CD4-positive, alpha-beta memory T cell (primary cell): ENCODE results near the gene ETV4. TPM values are rescaled to one million over a fixed set of nuclear protein-coding genes. Genes with fewer than 3 reads are reported as not detected.

Experiments used
- CTCF ChIA-PET: fragments of 350-600 bp; sonication (Branson Sonifier 250); formaldehyde crosslinking; loops from one replicate; lab custom pipeline; 2021; ENCODE audit warnings: inconsistent platforms; ENCODE audit not compliant: partially characterized antibody; lab: Charles Lee
- POLR2A ChIA-PET: fragments of 350-600 bp; sonication (Branson Sonifier 250); formaldehyde crosslinking; loops from one replicate; lab custom pipeline; 2021; ENCODE audit not compliant: partially characterized antibody; lab: Charles Lee
- DNase-seq, 5 donors: peaks; one replicate each; pipeline versions ENCODE4 v3.0.0 to v3.0.0-alpha.2; 2020 to 2022; ENCODE audit warnings: mixed read lengths in 1 of 5
- H3K27ac ChIP-seq: one replicate; pipeline ENCODE4 v1.7.0; 2013; ENCODE audit warnings: low read depth, low read length
- H3K27me3 ChIP-seq: 2 replicates; pipeline ENCODE4 v1.7.0; 2013; ENCODE audit warnings: mild to moderate bottlenecking, low read length, moderate library complexity; ENCODE audit not compliant: insufficient read depth
- H3K36me3 ChIP-seq: 2 replicates; pipeline ENCODE4 v1.7.0; 2013; ENCODE audit warnings: mild to moderate bottlenecking, low read length, moderate library complexity; ENCODE audit not compliant: insufficient read depth
- H3K4me1 ChIP-seq: 2 replicates; pipeline ENCODE4 v1.7.0; 2013; ENCODE audit warnings: mild to moderate bottlenecking, low read length, moderate library complexity; ENCODE audit not compliant: insufficient read depth
- H3K4me3 ChIP-seq, 2 donors: one replicate each; pipeline ENCODE4 v1.7.0; 2013; ENCODE audit warnings: low read length in 2 of 2, mild to moderate bottlenecking in 1 of 2
- H3K9me3 ChIP-seq, 2 donors: one replicate each; pipeline ENCODE4 v1.7.0; 2013; ENCODE audit warnings: low read length in 2 of 2, control low read depth in 1 of 2; ENCODE audit not compliant: control insufficient read depth in 1 of 2
- H3K27ac Mint-ChIP-seq, 7 donors: one replicate each; pipeline ENCODE4 v1.8.0; 2020 to 2021; ENCODE audit warnings: mixed read lengths in 7 of 7, mild to moderate bottlenecking in 6 of 7, inconsistent platforms in 3 of 7, moderate library complexity in 3 of 7
- H3K27me3 Mint-ChIP-seq, 2 donors: one replicate each; pipeline ENCODE4 v1.8.0; 2020 to 2021; ENCODE audit warnings: mixed read lengths in 2 of 2
- H3K36me3 Mint-ChIP-seq, 2 donors: one replicate each; pipeline ENCODE4 v1.8.0; 2020 to 2021; ENCODE audit warnings: mixed read lengths in 2 of 2, inconsistent platforms in 1 of 2, mild to moderate bottlenecking in 1 of 2
- H3K4me1 Mint-ChIP-seq, 4 donors: one replicate each; pipeline ENCODE4 v1.8.0; 2020 to 2021; ENCODE audit warnings: mixed read lengths in 4 of 4, mild to moderate bottlenecking in 1 of 4
- H3K4me3 Mint-ChIP-seq, 8 donors: one replicate each; pipeline ENCODE4 v1.8.0; 2020 to 2021; ENCODE audit warnings: mixed read lengths in 8 of 8, mild to moderate bottlenecking in 7 of 8, moderate library complexity in 6 of 8, inconsistent platforms in 3 of 8
- H3K9me3 Mint-ChIP-seq, 8 donors: one replicate each; pipeline ENCODE4 v1.8.0; 2020 to 2021; ENCODE audit warnings: mixed read lengths in 8 of 8, mild to moderate bottlenecking in 5 of 8, inconsistent platforms in 3 of 8, moderate library complexity in 1 of 8
- intact Hi-C: fragments of 100-400 bp; cut with micrococcal nuclease; formaldehyde crosslinking; loops from one replicate; pipeline ENCODE4 v1.15.1; 2023
- polyA plus RNA-seq, 2 donors: library from polyadenylated mRNA; unstranded; fragments of 300-500 nt; fragmentation: Illumina TruSeq; gene quantifications; one replicate each; pipeline ENCODE4 v1.2.3, GENCODE V29; 2021
- total RNA-seq, 2 experiments: library from RNA; stranded (reverse); gene quantifications; one replicate each; pipeline ENCODE4 v1.2.3, GENCODE V29; 2021

Gene ETV4
- total and polyA plus RNA-seq, 4 experiments from 2014 or later: not detected

- no peak for DNase-seq
- intact Hi-C loops: no loop called here
- H3K27me3 ChIP-seq: no peaks in the 10 kb centered on the region
- no peaks in the 10 kb centered on the region for H3K9me3 Mint-ChIP-seq
- ChIA-PET POLR2A (interaction anchor here (0.9 kb wide), 1 partner anchor 95 kb away, joined by 3 read pairs; no protein-coding TSS in a partner anchor), CTCF (interaction anchor here (0.7 to 7.4 kb wide), 9 partner anchors 13 to 187 kb away, joined by 3 to 51 read pairs (median 6); no protein-coding TSS in a partner anchor)
- no peaks in the 10 kb centered on the region for H3K9me3 ChIP-seq
- H3K36me3 Mint-ChIP-seq: no peaks in the 10 kb centered on the region
- no peak overlapping the region for H3K27ac ChIP-seq
- no peak overlapping the region for H3K4me3 ChIP-seq
- H3K4me1 Mint-ChIP-seq: peaks cover 11 to 28% (median 15%) of the 10 kb centered on the region in 4 donors
- peaks cover 0 to 2% of the 10 kb centered on the region in 2 donors for H3K27me3 Mint-ChIP-seq
- peak overlapping the region in 4 of 7 donors; percentile 18 to 72 (median 37) for H3K27ac Mint-ChIP-seq
- no peaks in the 10 kb centered on the region for H3K36me3 ChIP-seq
- peaks cover 17% of the 10 kb centered on the region for H3K4me1 ChIP-seq
- H3K4me3 Mint-ChIP-seq: peak overlapping the region in 3 of 8 donors; percentile 19 to 35 (median 33)
These were observed 32.2 kb upstream of the ETV4 start for GRCh38 chr17:43578404-43578698.

DNA sequence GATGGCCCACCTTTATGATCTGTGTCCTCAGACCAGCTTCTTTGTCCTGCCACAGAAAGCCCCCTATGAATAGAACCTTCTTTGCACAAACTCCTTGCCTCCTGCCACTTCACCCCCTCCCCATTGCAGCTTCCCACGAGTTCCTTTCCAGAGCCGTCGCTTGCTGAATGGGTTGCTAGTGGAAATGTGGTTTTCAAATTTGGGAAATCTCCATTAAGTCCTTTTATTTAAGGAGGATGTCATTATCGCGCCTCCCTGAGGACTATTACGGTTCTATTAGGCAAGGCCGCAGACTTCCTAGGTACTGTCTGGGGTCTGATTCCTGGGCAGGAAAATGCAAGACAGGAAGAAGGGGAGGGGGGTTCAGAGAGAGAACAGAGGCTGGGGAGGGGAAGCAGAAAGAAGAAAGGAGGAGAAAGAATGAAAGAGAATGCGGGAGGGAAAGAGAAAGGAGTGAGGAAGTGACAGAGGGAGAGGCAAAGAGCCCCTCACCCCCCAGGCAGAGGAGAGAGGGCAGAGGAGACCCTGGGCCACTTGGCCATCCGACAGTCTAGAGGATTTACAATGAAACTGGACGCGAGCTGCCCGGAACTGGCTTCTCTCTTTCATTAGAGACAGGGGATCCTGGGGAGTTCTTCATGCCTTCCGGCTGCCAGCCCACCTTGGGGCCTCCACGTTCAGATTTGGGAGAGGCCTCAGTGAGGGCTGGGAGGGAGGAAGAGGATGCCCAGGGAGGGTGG, 31.7 kb upstream of the ETV4 start:
- no peaks in the 10 kb centered on the region for H3K9me3 ChIP-seq
- Mint-ChIP-seq H3K9me3 (no peaks in the 10 kb centered on the region), H3K27me3 (peaks cover 0 to 2% of the 10 kb centered on the region in 2 donors), H3K4me1 (peaks cover 11 to 28% (median 15%) of the 10 kb centered on the region in 4 donors), H3K27ac (no peak overlapping the region), H3K36me3 (no peaks in the 10 kb centered on the region), H3K4me3 (no peak overlapping the region)
- POLR2A ChIA-PET: interaction anchor here (3.1 kb wide), 1 partner anchor 95 kb away, joined by 16 read pairs; no protein-coding TSS in a partner anchor
- no peak for DNase-seq
- no peak overlapping the region for H3K4me3 ChIP-seq
- H3K27ac ChIP-seq: no peak overlapping the region
- CTCF ChIA-PET: interaction anchor here (0.6 to 7.4 kb wide), 22 partner anchors 8 to 376 kb away, joined by 3 to 51 read pairs (median 5); partner anchors contain the start of gene SOST
- H3K36me3 ChIP-seq: no peaks in the 10 kb centered on the region
- no peaks in the 10 kb centered on the region for H3K27me3 ChIP-seq
- peaks cover 17% of the 10 kb centered on the region for H3K4me1 ChIP-seq
- intact Hi-C loops: no loop called here

- H3K4me1 Mint-ChIP-seq: peaks cover 11 to 28% (median 15%) of the 10 kb centered on the region in 4 donors
- H3K36me3 Mint-ChIP-seq: no peaks in the 10 kb centered on the region
- H3K27ac Mint-ChIP-seq: peak overlapping the region in 3 of 7 donors; percentile 3 to 43 (median 35)
- Histone ChIP-seq H3K4me3 (no peak overlapping the region), H3K4me1 (peaks cover 17% of the 10 kb centered on the region), H3K36me3 (no peaks in the 10 kb centered on the region), H3K27me3 (no peaks in the 10 kb centered on the region), H3K27ac (no peak overlapping the region), H3K9me3 (no peaks in the 10 kb centered on the region)
- H3K4me3 Mint-ChIP-seq: no peak overlapping the region
- H3K27me3 Mint-ChIP-seq: peaks cover 0 to 2% of the 10 kb centered on the region in 2 donors
- intact Hi-C loops: loop anchor here (1.0 kb wide), 2 partner anchors 97 to 184 kb away; no protein-coding TSS in a partner anchor
- peak; percentile 50 to 69 (median 63) for DNase-seq
- CTCF ChIA-PET: interaction anchor here (0.6 to 7.4 kb wide), 30 partner anchors 9 to 375 kb away, joined by 3 to 51 read pairs (median 4); partner anchors contain the start of genes MEOX1 and SOST
- POLR2A ChIA-PET: interaction anchor here (3.1 kb wide), 1 partner anchor 96 kb away, joined by 16 read pairs; no protein-coding TSS in a partner anchor
- H3K9me3 Mint-ChIP-seq: no peaks in the 10 kb centered on the region
These were observed 30.6 kb upstream of the ETV4 start for GRCh38 chr17:43576563-43577229.

DNA sequence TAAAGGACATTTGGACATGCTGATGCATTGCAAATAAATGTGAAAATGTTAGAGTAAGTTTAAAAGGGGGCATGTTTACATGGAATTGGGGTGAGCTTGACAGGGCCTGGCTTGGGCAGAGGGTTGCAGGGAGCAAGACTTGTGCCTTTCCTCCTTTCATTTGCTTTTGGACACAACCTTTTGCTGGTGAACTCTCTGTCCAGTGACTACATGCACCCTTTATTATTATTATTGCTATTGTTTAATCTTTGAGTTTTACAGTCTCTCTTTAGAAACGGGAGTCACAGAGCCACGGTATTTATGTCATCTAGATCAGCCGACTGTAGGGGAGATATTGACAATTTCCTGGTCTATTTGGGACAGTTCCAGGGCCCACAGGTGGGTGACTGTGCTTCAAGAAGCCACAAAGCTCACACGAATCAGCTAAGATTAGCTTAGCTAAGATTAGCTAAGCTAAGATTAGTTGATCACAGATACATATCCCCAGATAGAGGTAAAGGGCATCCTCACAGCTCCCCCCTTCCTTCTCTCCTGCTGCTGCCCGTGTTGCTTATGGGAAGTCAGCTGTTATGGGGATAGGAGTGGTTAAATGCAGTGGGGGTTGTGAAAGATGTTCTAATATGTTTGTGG, 28.9 kb upstream of the ETV4 start:
- H3K4me3 Mint-ChIP-seq: no peak overlapping the region
- Histone ChIP-seq H3K27me3 (no peaks in the 10 kb centered on the region), H3K4me3 (no peak overlapping the region), H3K27ac (no peak overlapping the region), H3K36me3 (no peaks in the 10 kb centered on the region), H3K9me3 (no peaks in the 10 kb centered on the region), H3K4me1 (peaks cover 17% of the 10 kb centered on the region)
- H3K4me1 Mint-ChIP-seq: peaks cover 11 to 25% (median 15%) of the 10 kb centered on the region in 4 donors
- intact Hi-C loops: no loop called here
- peaks cover 0 to 2% of the 10 kb centered on the region in 2 donors for H3K27me3 Mint-ChIP-seq
- no peaks in the 10 kb centered on the region for H3K9me3 Mint-ChIP-seq
- POLR2A ChIA-PET: interaction anchor here (0.5 to 3.1 kb wide), 2 partner anchors 98 to 206 kb away, joined by 3 to 16 read pairs; no protein-coding TSS in a partner anchor
- H3K27ac Mint-ChIP-seq: no peak overlapping the region
- H3K36me3 Mint-ChIP-seq: no peaks in the 10 kb centered on the region
- CTCF ChIA-PET: interaction anchor here (1.3 to 7.4 kb wide), 7 partner anchors 9 to 190 kb away, joined by 3 to 51 read pairs (median 6); no protein-coding TSS in a partner anchor
- DNase-seq: no peak

DNA sequence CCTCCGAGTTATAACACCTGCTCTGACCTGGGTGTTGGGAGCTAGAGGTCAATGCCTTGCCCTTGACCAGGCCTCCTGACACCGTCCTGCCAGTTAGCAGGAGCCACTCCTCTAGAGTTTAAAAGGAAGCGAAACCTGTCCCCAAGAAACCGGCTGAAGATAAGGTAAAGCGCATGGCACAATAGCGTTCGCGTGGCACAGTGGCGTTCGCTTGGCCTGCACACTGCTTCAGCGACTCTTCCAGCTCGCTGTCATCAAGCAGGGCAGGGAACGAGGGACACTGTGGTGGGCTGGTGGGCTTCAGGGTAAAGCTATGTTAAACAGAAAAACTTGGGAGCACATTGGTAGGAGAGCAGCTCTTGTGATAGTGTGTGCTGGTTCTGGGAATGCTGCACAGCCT, 28.2 kb upstream of the ETV4 start:
- H3K27ac Mint-ChIP-seq: no peak overlapping the region
- Histone ChIP-seq H3K4me3 (no peak overlapping the region), H3K27ac (no peak overlapping the region), H3K27me3 (no peaks in the 10 kb centered on the region), H3K9me3 (no peaks in the 10 kb centered on the region), H3K4me1 (peaks cover 16% of the 10 kb centered on the region), H3K36me3 (no peaks in the 10 kb centered on the region)
- no peaks in the 10 kb centered on the region for H3K36me3 Mint-ChIP-seq
- peaks cover 7 to 18% (median 12%) of the 10 kb centered on the region in 4 donors for H3K4me1 Mint-ChIP-seq
- no peaks in the 10 kb centered on the region for H3K9me3 Mint-ChIP-seq
- ChIA-PET POLR2A (no interaction called here), CTCF (interaction anchor here (0.7 to 7.4 kb wide), 6 partner anchors 8 to 191 kb away, joined by 3 to 51 read pairs (median 4); partner anchors contain the start of gene SOST)
- DNase-seq: no peak
- intact Hi-C loops: no loop called here
- H3K4me3 Mint-ChIP-seq: no peak overlapping the region
- peaks cover 0 to 2% of the 10 kb centered on the region in 2 donors for H3K27me3 Mint-ChIP-seq

GRCh38 chr17:43573579-43574321, 27.6 kb upstream of the ETV4 start:
- CTCF ChIA-PET: interaction anchor here (0.7 to 7.4 kb wide), 7 partner anchors 8 to 314 kb away, joined by 3 to 51 read pairs (median 3); partner anchors contain the start of gene SOST
- intact Hi-C loops: no loop called here
- POLR2A ChIA-PET: no interaction called here
- Mint-ChIP-seq H3K27me3 (peaks cover 0 to 2% of the 10 kb centered on the region in 2 donors), H3K9me3 (no peaks in the 10 kb centered on the region), H3K36me3 (no peaks in the 10 kb centered on the region), H3K4me3 (no peak overlapping the region), H3K4me1 (peaks cover 3 to 12% (median 6%) of the 10 kb centered on the region in 4 donors), H3K27ac (no peak overlapping the region)
- DNase-seq: no peak
- H3K4me3 ChIP-seq: no peak overlapping the region
- H3K9me3 ChIP-seq: no peaks in the 10 kb centered on the region
- no peak overlapping the region for H3K27ac ChIP-seq
- H3K36me3 ChIP-seq: no peaks in the 10 kb centered on the region
- H3K4me1 ChIP-seq: peaks cover 10% of the 10 kb centered on the region
- H3K27me3 ChIP-seq: no peaks in the 10 kb centered on the region
